ENCODE data around the gene PTGES2. TPM values are rescaled to one million over a fixed set of nuclear protein-coding genes. Genes with fewer than 3 reads are reported as not detected.

Gene PTGES2
- total RNA-seq, 2 donors from 2014 or later, result 73.5 to 84.5 TPM

- Histone ChIP-seq H3K27me3 (ENCODE audit: control insufficient read depth, insufficient read depth, low read length, poor library complexity, severe bottlenecking) (no peaks in the 10 kb centered on the region), H3K9ac (ENCODE audit: extremely low read depth, low read length, poor library complexity, severe bottlenecking) (no peak overlapping the region), H3K27ac (ENCODE audit: low read depth, low read length) (no peak overlapping the region), H3K4me3 (ENCODE audit: low read length) (no peak overlapping the region), H3K36me3 (ENCODE audit: control insufficient read depth, insufficient read depth, low read length) (peaks cover 7% of the 10 kb centered on the region), H3K4me1 (ENCODE audit: control insufficient read depth, insufficient read depth, low read length) (peaks cover 6% of the 10 kb centered on the region), H3K9me3 (ENCODE audit: control insufficient read depth, low read length) (no peaks in the 10 kb centered on the region)
- no peak for DNase-seq
- Mint-ChIP-seq H3K27ac (peak overlapping the region; percentile 75), H3K9me3 (no peaks in the 10 kb centered on the region), H3K4me3 (no peak overlapping the region), H3K36me3 (ENCODE audit: low read depth) (peaks cover 4% of the 10 kb centered on the region), H3K4me1 (peaks cover 9% of the 10 kb centered on the region), H3K27me3 (ENCODE audit: insufficient read depth) (no peaks in the 10 kb centered on the region)
- TF ChIP-seq CTCF (conservative IDR thresholded peaks at IDR 0.05), result no peak
- 71 to 100% methylated on average over 2 to 4 of the region's 4 CpGs for WGBS, 2 experiments (ENCODE audit: insufficient coverage in 1 of 2, insufficient read length in 1 of 2)
These were observed 34.5 kb downstream of the PTGES2 start for GRCh38 chr9:128093011-128093410.

GRCh38 chr9:128092199-128092977, 35.1 kb downstream of the PTGES2 start:
- H3K4me3 ChIP-seq (ENCODE audit: low read length), result no peak overlapping the region
- 88 to 91% methylated on average over 12 to 16 of the region's 16 CpGs for WGBS, 2 experiments (ENCODE audit: insufficient coverage in 1 of 2, insufficient read length in 1 of 2)
- no peak overlapping the region for H3K9ac ChIP-seq (ENCODE audit: extremely low read depth, low read length, poor library complexity, severe bottlenecking)
- no peak for TF ChIP-seq CTCF (conservative IDR thresholded peaks at IDR 0.05)
- H3K9me3 ChIP-seq (ENCODE audit: control insufficient read depth, low read length), result no peaks in the 10 kb centered on the region
- H3K27ac ChIP-seq (ENCODE audit: low read depth, low read length), result no peak overlapping the region
- peaks cover 4% of the 10 kb centered on the region for H3K36me3 Mint-ChIP-seq (ENCODE audit: low read depth)
- DNase-seq, result no peak
- H3K4me3 Mint-ChIP-seq, result no peak overlapping the region
- H3K27me3 ChIP-seq (ENCODE audit: control insufficient read depth, insufficient read depth, low read length, poor library complexity, severe bottlenecking), result no peaks in the 10 kb centered on the region
- no peaks in the 10 kb centered on the region for H3K4me1 ChIP-seq (ENCODE audit: control insufficient read depth, insufficient read depth, low read length)
- H3K27me3 Mint-ChIP-seq (ENCODE audit: insufficient read depth), result no peaks in the 10 kb centered on the region
- H3K27ac Mint-ChIP-seq, result no peak overlapping the region
- peaks cover 7% of the 10 kb centered on the region for H3K36me3 ChIP-seq (ENCODE audit: control insufficient read depth, insufficient read depth, low read length)
- no peaks in the 10 kb centered on the region for H3K9me3 Mint-ChIP-seq
- H3K4me1 Mint-ChIP-seq, result peaks cover 7% of the 10 kb centered on the region

GRCh38 chr9:128091571-128091970, 36.0 kb downstream of the PTGES2 start:
- Mint-ChIP-seq H3K36me3 (ENCODE audit: low read depth) (peaks cover 6% of the 10 kb centered on the region), H3K27ac (no peak overlapping the region), H3K4me3 (no peak overlapping the region), H3K9me3 (no peaks in the 10 kb centered on the region), H3K4me1 (peaks cover 7% of the 10 kb centered on the region), H3K27me3 (ENCODE audit: insufficient read depth) (no peaks in the 10 kb centered on the region)
- DNase-seq, result no peak
- H3K36me3 ChIP-seq (ENCODE audit: control insufficient read depth, insufficient read depth, low read length), result peaks cover 7% of the 10 kb centered on the region
- H3K9ac ChIP-seq (ENCODE audit: extremely low read depth, low read length, poor library complexity, severe bottlenecking), result no peak overlapping the region
- no peaks in the 10 kb centered on the region for H3K9me3 ChIP-seq (ENCODE audit: control insufficient read depth, low read length)
- H3K4me3 ChIP-seq (ENCODE audit: low read length), result no peak overlapping the region
- H3K27me3 ChIP-seq (ENCODE audit: control insufficient read depth, insufficient read depth, low read length, poor library complexity, severe bottlenecking), result no peaks in the 10 kb centered on the region
- H3K27ac ChIP-seq (ENCODE audit: low read depth, low read length), result no peak overlapping the region
- H3K4me1 ChIP-seq (ENCODE audit: control insufficient read depth, insufficient read depth, low read length), result no peaks in the 10 kb centered on the region
- WGBS, 2 experiments (ENCODE audit: insufficient coverage in 1 of 2, insufficient read length in 1 of 2), result 76 to 82% methylated on average over 12 to 13 of the region's 13 CpGs
- TF ChIP-seq CTCF (conservative IDR thresholded peaks at IDR 0.05), result no peak

Data from endodermal cell (in vitro differentiated cells).